HG03575 (cell line): ENCODE data around the gene MOGAT1.
"Not testable (repeated sequence)": the region's sequence is repeated elsewhere in the genome, so short reads cannot be mapped to it uniquely, and the experiment has no call there.

Experiments used
- ATAC-seq: cut with Tn5 transposase; IDR thresholded peaks from one replicate; pipeline ENCODE4 v1.9.1; 2021; ENCODE audit not compliant: unreplicated experiment, insufficient number of reproducible peaks, low FRiP score; ENCODE audit errors: extremely low read depth

The MOGAT1 gene

DNA sequence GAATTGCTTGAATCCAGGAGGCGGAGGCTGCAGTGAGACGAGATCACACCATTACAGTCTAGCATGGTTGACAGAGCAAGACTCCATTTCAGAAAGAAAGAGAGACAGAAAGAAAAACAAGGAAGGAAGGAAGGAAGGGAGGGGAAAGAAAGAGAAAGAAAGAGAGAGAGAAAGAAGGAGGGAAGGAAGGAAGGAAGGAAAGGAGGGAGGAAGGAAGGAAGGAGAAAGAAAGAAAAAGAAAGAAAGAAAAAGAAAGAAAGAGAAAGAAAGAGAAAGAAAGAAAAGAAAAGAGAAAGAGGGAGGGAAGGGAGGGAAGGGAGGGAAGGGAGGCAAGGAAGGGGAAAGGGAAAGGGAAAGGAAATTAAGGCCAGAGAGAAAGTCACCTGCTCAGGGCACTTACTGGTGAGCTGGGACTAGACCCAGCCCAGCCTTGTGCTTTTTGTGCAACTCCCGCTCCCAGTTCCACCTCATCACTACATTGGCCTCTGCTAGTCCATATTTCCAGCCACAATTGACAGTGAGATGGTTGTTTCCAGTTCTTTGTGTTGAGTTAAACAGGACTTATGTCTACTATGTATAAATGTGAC is 35.7 kb downstream of the MOGAT1 start:
- no peak for ATAC-seq

DNA sequence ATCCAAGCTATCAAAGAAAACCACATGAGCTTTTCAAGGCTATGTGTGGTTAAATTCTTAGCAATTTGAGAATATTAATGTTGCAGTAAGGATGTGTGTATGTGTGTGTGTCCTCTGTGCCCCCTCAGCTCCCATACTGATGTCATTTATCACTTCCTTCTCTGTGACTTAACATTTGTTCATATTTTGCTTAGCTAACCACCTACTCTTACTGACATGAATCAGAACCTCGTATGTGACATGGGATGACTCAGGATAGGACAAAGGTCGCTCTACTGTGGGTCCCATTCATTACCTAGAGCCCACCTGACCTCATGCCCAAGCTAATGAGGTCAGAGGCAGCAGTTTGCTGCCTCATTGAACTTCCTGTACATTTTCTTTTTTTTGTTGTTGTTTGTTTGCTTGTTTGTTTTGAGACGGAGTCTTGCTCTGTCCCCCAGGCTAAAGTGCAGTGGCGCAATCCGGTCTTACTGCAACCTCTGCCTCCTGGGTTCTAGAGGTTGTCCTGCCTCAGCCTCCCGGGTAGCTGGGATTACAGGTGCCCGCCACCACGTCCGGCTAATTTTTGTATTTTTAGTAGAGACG is 36.3 kb downstream of the MOGAT1 start:
- ATAC-seq: no peak

DNA sequence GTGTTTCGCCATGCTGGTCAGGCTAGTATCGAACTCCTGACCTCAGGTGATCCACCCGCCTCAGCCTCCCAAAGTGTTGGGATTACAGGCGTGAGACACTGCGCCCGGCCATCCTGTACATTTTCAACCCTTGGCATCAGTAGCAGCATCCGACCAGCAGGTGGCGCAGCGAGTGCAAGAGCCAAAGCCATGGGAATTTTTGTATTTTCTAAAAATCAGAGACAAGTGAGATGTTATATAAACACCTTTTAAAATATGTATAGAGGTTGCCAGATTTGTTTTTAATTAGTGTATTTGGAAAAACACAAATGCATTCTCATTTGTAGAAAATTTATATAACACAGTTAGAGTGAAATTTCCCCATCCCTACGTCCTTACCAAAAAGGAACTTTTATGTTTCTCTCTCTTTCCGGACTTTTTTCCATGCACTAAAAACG is 36.8 kb downstream of the MOGAT1 start:
- ATAC-seq: no peak

DNA sequence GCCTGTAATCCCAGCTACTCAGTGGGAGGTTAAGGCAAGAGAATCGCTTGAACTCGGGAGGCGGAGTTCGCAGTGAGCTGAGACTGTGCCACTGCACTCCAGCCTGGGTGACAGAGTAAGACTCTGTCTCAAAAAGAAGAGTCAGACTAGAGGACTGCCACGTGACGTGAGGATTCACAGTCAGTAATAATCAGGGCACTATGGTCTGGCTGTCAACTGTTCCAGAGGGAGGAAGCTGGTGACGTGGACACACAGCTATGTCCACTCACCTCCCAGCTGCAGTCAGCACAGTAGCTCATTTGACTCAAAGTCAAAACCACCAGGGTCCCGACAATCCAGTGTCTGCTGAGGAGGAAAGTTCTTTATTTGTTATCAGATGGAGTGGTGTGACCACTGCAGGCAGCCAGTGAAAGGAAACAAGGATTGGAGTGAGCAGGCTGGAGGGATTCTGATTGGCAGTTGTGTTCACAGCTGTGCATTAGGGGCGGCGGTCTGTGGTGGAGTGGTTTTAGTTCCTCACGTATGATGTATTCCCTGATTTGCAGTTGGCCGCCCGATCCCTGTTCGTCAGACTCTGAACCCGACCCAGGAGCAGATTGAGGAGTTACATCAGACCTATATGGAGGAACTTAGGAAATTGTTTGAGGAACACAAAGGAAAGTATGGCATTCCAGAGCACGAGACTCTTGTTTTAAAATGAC is 37.9 kb downstream of the MOGAT1 start:
- ATAC-seq: no peak

DNA sequence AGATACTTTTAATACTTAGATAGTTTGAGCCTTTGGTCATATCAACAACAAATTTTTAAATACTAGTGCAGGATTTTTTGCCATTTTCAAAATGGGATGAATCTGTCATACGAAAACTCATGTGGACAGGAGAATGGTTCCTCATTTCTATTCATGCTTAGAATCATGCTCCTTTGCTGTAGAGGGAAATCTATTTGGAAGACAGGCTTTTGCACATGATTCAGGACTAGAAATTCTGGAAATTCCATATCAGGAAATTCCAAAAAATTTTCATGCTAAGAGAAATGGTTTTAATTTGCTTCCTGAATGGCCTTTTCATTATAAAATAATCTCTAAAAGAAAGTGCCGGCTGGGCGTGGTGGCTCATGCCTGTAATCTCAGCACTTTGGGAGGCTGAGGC is 39.3 kb downstream of the MOGAT1 start:
- ATAC-seq: no peak

DNA sequence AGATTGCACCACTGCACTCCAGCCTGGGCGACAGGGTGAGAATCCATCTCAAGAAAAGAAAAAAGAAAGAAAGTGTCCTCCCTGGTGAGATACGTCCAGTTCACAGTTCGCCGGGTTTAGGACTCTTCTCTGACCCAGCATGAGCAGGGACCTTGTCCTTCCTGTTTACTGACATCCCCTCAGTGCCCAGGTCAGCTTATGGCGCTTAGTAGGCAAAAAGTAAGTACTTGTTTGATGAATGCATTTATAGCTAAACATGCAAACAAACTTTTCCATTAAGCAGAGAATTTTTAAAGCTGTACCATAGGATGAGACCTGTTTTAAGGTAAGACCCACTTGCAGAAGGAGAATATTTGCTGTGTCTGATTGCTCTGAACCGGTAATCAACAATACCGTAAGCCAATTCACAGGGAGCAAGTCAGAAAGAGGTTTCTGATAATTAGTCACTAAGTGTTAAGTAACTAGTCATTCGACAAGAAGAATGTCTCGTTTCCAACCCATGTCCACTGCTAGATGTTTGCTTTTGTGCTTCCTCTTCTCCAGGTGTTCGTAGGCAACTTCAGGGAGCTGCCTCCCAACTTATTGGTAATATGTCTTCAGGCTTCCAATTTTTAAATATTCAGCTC is 40.0 kb downstream of the MOGAT1 start:
- no peak for ATAC-seq

DNA sequence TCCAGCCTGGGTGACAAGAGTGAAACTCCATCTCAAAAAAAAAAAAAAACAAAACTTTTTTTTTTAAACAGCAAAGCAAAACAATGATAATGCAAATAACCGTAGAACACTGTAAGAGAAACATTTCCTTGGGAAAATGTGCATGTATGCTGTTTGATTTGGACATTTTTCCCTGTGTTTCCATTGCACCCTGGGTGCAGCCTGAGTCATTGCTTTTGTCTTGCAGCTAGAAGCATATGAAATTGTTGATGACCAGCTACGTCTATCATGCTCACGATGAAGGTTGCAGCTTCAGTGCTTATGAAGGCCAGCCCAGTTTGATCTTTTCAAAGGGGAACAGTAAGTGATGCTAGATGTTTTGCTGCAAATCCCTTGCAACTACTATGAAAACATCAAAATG is 41.5 kb downstream of the MOGAT1 start:
- no peak for ATAC-seq

DNA sequence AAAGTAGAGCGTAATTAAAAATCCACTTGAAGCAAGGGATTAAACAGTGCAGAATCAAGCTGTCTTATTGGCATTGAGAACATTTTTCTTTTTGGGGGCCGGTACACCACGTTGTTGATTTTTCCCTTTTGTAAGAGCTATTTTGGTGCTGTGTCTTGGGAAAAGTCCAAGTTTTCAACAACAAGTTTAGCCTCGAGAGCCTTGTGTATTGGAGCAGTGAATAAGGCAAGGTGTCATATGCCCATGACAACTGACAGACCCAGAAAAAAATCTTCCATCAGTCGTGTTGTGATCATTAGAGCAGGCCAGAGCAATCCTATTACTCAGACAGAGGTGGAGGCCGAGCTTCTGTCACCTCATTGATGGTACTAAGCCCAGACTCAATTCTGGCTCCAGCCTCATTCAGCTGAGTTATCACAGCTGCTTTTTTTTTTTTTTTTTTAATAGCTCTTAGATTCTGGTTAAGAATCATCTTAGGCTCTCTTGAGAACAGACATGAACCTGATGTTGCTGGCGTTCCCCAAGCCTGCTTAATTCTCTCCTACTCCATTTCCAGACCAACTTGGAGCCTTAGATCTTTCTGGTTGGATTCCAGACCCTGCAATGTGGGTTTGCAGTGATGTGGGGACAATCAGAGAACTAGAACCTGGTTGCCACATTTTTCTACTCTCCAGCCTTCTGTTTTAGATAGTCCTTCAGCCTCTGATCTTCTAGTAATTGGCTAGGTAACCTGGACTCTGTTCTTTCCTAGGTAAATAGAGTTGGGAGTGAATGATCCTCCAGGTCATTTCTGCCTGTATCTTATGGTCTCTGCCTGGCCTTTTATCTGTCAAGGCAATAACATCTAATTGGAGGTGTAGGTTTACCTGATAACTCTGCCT is 43.1 kb downstream of the MOGAT1 start:
- no peak for ATAC-seq

DNA sequence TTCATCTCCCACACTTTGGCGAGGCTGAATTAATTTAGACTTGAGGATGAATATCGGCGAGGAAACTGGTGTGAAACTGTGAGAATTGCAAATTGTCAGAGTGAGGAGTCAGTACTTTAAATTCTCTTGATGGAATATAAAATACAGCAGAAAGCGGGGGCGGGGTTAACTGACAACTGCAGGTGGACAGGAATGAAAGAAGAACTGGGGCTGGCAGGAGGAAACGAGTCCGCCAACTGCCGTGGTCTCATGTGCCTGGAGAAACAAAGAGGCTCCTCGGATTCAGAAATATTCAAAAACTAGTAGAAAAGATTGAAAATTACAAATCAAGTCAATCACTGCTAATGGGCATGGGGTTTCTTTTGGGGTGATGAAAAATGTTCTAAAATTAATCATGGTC is 44.3 kb downstream of the MOGAT1 start:
- no peak for ATAC-seq

DNA sequence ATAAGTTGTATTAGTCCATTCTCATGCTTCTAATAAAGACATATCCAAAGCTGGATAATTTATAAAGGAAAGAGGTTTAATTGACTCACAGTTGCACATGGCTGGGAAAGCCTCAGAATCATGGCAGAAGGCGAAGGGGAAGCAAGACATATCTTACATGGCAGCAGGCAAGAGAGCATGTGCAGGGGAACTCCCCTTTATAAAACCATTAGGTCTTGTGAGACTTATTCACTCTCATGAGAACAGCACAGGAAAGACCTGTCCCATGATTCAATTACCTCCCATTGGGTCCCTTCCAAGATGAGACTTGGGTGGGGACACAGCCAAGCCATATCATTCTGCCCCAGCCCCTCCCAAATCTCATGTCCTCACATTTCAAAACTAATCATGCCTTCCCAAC is 48.3 kb downstream of the MOGAT1 start:
- not testable (repeated sequence) for ATAC-seq

DNA sequence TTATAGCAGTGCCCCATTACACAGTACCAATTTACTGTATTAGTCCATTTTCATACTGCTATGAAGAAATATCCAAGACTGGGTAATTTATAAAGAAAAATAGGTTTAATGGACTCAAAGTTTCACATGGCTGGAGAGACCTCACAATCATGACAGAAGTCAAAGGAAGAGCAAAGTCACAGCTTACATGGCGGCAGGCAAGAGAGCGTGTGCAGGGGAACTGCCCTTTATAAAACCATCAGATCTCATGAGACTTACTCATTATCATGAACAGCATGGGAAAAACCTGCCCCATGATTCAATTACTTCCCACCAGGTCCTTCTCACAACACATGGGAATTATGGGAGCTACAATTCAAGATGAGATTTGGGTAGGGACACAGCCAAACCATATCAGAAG is 50.1 kb downstream of the MOGAT1 start:
- not testable (repeated sequence) for ATAC-seq

DNA sequence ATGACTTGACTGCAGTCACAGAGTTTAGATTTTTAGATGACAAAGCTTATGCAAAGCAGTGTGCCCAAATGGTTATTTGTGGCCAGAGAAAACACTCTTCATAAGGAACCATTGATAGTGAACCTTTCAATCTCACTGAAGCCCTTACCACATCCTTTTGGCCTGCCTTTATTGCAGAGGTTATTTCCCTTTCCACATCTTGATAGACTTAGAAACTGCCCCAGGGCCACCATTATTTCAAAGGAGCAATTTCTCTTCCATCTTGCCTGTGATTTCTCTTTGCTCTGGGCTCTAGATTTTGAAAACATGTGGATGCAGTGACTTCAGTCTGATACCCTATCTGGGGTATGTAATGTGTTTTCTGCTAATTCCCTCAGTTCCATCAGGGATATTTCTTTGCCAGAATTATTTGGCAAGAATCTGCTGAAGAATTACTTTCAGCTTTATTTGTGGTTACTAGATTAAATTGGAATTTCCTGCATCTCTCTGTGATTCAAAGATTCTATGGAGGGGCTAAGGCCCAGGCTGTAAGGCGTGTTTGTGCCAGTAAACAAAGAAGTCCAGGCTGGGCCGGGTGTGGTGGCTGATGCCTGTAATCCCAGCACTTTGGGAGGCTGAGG is 51.0 kb downstream of the MOGAT1 start:
- ATAC-seq: peak; percentile 97

DNA sequence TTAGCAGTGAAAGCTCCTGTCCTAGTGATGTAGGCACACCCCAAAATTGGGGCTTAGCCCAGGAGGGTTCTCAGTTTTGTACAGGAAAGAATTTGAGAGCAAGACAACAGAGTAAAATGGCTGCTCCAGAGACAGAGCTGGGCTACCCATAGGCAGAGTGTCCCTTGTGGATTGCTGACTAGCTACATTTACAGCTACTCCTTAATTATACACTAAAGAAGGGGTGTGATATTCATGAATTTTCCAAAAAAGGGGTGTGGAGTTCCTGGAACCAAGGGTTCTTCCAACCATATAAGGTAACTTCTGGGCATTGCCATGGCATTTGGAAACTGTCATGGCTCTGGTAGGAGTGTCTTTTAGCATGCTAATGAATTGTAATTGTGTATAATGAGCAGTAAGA is 52.8 kb downstream of the MOGAT1 start:
- ATAC-seq: no peak

DNA sequence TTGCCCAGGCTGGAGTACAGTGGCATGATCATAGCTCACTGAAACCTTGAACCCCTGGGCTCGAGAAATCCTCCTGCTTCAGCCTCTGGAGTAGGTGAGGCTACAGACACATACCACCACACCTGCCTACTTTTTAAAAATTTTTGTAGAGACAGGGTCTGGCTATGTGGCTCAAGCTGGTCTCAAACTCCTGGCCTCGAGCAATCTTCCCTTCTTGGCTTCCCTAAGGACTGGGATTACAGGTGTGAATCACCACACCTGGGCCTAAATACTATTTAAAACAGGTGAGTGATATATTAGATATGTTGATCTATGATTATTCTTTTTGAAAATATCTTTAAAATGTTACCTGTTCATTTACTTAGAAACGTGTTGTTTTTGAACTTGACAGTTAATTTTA is 57.2 kb downstream of the MOGAT1 start:
- ATAC-seq: no peak

DNA sequence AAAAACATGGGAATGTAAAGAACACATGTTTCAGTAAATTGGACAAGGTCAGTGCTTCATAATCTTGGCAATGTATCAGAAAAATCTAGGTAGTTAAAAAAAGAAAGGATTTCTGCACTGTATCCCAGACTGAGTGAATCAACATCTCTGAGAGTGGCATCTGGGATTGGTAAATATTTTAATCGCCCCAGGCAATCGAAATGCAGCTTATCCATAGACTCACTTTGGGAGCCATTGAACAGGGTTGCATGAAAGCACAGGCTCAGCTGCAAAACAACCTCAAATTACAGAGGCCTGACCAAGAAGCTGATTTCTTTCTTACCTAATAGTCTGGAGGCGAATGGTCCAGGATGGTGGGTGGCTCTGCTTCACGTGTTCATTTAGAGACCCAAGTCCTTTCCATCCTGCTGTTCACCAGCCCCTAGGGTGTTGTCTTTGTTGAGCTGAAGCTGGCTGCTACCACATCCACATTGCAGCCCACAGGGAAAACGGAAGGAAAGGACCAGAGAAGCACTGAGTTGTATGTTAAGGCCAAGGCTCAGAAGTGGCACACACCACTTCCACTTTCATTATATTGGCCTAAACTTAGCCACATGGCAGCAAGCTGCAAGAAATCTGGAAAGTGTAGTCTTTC is 59.0 kb downstream of the MOGAT1 start:
- ATAC-seq: peak; percentile 35

DNA sequence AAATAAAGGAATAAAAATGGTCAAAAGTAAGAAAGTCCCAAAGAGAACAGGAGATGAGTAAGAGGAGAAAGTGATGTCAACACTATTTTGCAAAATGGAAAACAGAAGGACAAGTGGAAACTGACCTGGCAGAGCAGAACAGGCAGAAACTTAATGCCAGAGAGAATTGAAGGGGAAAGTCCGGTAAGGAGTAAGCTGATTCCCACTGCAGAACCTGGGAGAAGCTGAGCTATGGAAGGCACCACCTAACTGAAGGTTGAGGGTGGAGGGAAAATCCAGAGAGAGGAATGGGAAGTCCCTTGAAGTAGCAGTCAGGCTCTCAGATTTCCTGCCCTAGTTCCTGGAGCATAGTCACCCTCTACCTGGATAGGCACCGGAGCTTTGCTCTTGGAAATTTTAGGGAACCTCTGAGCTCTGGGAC is 59.8 kb downstream of the MOGAT1 start:
- ATAC-seq: no peak

DNA sequence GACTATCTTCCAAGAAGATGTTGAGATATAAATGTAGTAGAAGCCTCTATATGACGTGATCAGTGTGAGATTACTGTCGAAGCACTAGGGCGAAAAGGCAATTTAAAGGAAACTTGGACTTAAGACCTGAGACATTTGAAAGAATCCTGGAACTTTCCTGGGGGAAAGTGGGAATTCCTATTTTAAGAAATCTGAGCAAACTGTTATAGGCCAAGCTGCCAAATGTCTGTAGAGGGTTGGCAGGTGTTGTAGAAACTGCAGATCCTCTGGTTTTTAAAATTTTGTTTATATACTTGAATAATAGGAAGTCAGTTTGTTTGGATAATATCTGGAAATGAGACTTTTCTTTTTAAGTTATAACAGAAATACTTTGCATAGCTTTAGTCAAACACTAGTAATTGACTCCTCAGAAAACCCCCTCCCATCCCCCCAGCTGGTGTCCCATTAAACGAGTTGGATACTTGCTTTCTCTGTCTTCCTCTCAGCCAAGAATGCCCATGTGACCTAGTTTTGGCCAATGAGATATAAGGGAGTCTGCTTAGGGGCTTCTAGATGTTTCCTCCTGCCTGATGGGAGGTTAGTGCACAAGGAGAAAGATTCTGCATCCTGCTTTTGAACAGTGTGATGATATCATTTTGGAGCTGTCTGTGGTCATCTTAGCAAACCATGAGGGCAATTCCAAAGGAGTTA is 61.2 kb downstream of the MOGAT1 start:
- ATAC-seq: no peak

DNA sequence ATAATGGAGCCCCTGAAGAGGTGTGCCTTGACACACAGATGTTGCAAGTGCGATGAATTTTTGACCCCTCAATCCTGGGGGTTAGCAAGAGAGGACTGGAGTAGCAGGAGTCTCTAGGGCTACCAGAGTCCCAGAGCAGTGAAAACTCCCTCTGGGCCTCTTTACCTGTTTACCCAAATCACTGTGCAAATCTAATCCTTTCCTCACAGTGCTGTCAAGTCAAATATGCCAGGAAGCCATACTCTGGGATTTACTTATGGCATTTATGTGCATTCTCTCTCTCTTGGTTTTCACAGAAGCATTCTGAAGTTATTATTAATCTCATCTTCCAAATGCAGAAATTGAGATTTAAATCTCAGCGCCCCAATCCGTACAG is 62.0 kb downstream of the MOGAT1 start:
- ATAC-seq: no peak
